Transverse colon (tissue), 3 donors: Measurements from ENCODE around the gene LARGE1.

Source experiments
- CTCF ChIP-seq, 5 experiments: fragments of 200-600 bp in 3 of 5; fragments of 450-650 bp in 2 of 5; sonication (generic) in 3 of 5; IDR thresholded peaks; 1 replicate in 2 of 5; 2 replicates in 3 of 5; pipeline ENCODE4 v1.5.1; 2016 to 2017; ENCODE audit warnings: antibody characterized with exemption in 5 of 5, inconsistent platforms in 3 of 5, mild to moderate bottlenecking in 2 of 5, moderate library complexity in 1 of 5
- POLR2A ChIP-seq: fragments of 450-650 bp; IDR thresholded peaks from one replicate; pipeline ENCODE4 v1.6.1; 2016; ENCODE audit warnings: antibody characterized with exemption, mild to moderate bottlenecking, moderate library complexity

DNA sequence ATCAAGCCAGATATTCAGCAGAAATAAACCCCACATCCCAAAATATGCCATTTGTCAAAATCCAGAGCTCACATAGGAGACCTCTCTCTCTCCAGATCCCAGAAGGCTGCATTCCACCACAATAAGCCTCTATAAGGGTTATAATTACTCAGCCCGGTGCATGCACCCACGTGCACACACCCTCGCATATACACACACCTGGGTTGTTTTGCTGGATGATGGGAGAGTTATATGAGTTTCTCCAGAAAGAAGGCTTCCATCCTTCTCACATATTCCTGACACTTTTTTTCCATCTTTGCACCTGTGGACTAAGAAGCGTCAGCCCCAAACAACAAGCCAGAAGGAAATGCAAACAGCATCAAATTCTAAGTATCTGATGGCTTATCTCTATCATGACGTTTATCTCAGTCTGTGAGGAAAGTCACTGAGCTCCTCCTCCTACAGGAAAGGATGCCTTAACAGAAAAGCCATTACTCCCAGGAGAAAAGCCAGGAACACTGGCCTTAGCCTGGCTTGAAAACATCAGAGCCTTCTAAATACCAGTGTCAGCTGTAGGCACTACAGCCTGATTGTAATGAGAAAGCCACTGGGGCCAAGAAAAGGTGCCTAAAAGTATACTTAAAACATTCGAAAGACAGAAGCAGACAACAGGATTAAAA is 253.2 kb downstream of the LARGE1 start:
- TF ChIP-seq CTCF (IDR thresholded peaks at IDR 0.05) (no peak), POLR2A (no peak)
